ENCODE results near the gene ITGAX.
"Not testable (repeated sequence)": the region's sequence is repeated elsewhere in the genome, so short reads cannot be mapped to it uniquely, and the experiment has no call there.

ITGAX gene

GRCh38 chr16:31410082-31410481, 55.1 kb downstream of the ITGAX start:
- no peaks in the 10 kb centered on the region for H3K27me3 ChIP-seq (replicated peaks; ENCODE audit: control insufficient read depth, insufficient read depth, low read length, poor library complexity, severe bottlenecking)
- no peak overlapping the region for H3K4me3 ChIP-seq (ENCODE audit: insufficient read depth, low read depth, low read length, poor library complexity, severe bottlenecking)
- no peaks in the 10 kb centered on the region for H3K9me3 ChIP-seq (ENCODE audit: control insufficient read depth, low read length)
- H3K4me1 ChIP-seq (ENCODE audit: control insufficient read depth, insufficient read depth, low read length, poor library complexity, severe bottlenecking): no peaks in the 10 kb centered on the region
- no peak for DNase-seq
- H3K36me3 ChIP-seq (ENCODE audit: control insufficient read depth, insufficient read depth, low read length): no peaks in the 10 kb centered on the region
- no peak overlapping the region for H3K27ac ChIP-seq (ENCODE audit: insufficient read depth, low read length, poor library complexity, severe bottlenecking)

- H3K4me3 ChIP-seq (ENCODE audit: insufficient read depth, low read depth, low read length, poor library complexity, severe bottlenecking): no peak overlapping the region
- no peaks in the 10 kb centered on the region for H3K27me3 ChIP-seq (replicated peaks; ENCODE audit: control insufficient read depth, insufficient read depth, low read length, poor library complexity, severe bottlenecking)
- no peaks in the 10 kb centered on the region for H3K9me3 ChIP-seq (ENCODE audit: control insufficient read depth, low read length)
- no peaks in the 10 kb centered on the region for H3K36me3 ChIP-seq (ENCODE audit: control insufficient read depth, insufficient read depth, low read length)
- DNase-seq: no peak
- no peaks in the 10 kb centered on the region for H3K4me1 ChIP-seq (ENCODE audit: control insufficient read depth, insufficient read depth, low read length, poor library complexity, severe bottlenecking)
- H3K27ac ChIP-seq (ENCODE audit: insufficient read depth, low read length, poor library complexity, severe bottlenecking): no peak overlapping the region
These were observed 56.3 kb downstream of the ITGAX start for GRCh38 chr16:31411024-31411844.

GRCh38 chr16:31412750-31413149, 57.8 kb downstream of the ITGAX start:
- DNase-seq: no peak
- Histone ChIP-seq H3K27ac (ENCODE audit: insufficient read depth, low read length, poor library complexity, severe bottlenecking) (no peak overlapping the region), H3K27me3 (replicated peaks; ENCODE audit: control insufficient read depth, insufficient read depth, low read length, poor library complexity, severe bottlenecking) (no peaks in the 10 kb centered on the region), H3K9me3 (ENCODE audit: control insufficient read depth, low read length) (no peaks in the 10 kb centered on the region), H3K4me1 (ENCODE audit: control insufficient read depth, insufficient read depth, low read length, poor library complexity, severe bottlenecking) (no peaks in the 10 kb centered on the region), H3K4me3 (ENCODE audit: insufficient read depth, low read depth, low read length, poor library complexity, severe bottlenecking) (no peak overlapping the region), H3K36me3 (ENCODE audit: control insufficient read depth, insufficient read depth, low read length) (no peaks in the 10 kb centered on the region)

GRCh38 chr16:31413381-31413780, 58.4 kb downstream of the ITGAX start:
- no peaks in the 10 kb centered on the region for H3K36me3 ChIP-seq (ENCODE audit: control insufficient read depth, insufficient read depth, low read length)
- no peak for DNase-seq
- H3K4me3 ChIP-seq (ENCODE audit: insufficient read depth, low read depth, low read length, poor library complexity, severe bottlenecking): no peak overlapping the region
- H3K9me3 ChIP-seq (ENCODE audit: control insufficient read depth, low read length): no peaks in the 10 kb centered on the region
- H3K27me3 ChIP-seq (replicated peaks; ENCODE audit: control insufficient read depth, insufficient read depth, low read length, poor library complexity, severe bottlenecking): no peaks in the 10 kb centered on the region
- no peaks in the 10 kb centered on the region for H3K4me1 ChIP-seq (ENCODE audit: control insufficient read depth, insufficient read depth, low read length, poor library complexity, severe bottlenecking)
- H3K27ac ChIP-seq (ENCODE audit: insufficient read depth, low read length, poor library complexity, severe bottlenecking): no peak overlapping the region

- Histone ChIP-seq H3K36me3 (ENCODE audit: control insufficient read depth, insufficient read depth, low read length) (no peaks in the 10 kb centered on the region), H3K4me3 (ENCODE audit: insufficient read depth, low read depth, low read length, poor library complexity, severe bottlenecking) (no peak overlapping the region), H3K27me3 (replicated peaks; ENCODE audit: control insufficient read depth, insufficient read depth, low read length, poor library complexity, severe bottlenecking) (no peaks in the 10 kb centered on the region), H3K9me3 (ENCODE audit: control insufficient read depth, low read length) (no peaks in the 10 kb centered on the region), H3K4me1 (ENCODE audit: control insufficient read depth, insufficient read depth, low read length, poor library complexity, severe bottlenecking) (no peaks in the 10 kb centered on the region), H3K27ac (ENCODE audit: insufficient read depth, low read length, poor library complexity, severe bottlenecking) (no peak overlapping the region)
- no peak for DNase-seq
These were observed 59.0 kb downstream of the ITGAX start for GRCh38 chr16:31413943-31414342.

- Histone ChIP-seq H3K27me3 (replicated peaks; ENCODE audit: control insufficient read depth, insufficient read depth, low read length, poor library complexity, severe bottlenecking) (no peaks in the 10 kb centered on the region), H3K9me3 (ENCODE audit: control insufficient read depth, low read length) (no peaks in the 10 kb centered on the region), H3K4me1 (ENCODE audit: control insufficient read depth, insufficient read depth, low read length, poor library complexity, severe bottlenecking) (no peaks in the 10 kb centered on the region), H3K27ac (ENCODE audit: insufficient read depth, low read length, poor library complexity, severe bottlenecking) (no peak overlapping the region), H3K4me3 (ENCODE audit: insufficient read depth, low read depth, low read length, poor library complexity, severe bottlenecking) (no peak overlapping the region), H3K36me3 (ENCODE audit: control insufficient read depth, insufficient read depth, low read length) (no peaks in the 10 kb centered on the region)
- no peak for DNase-seq
These were observed 59.7 kb downstream of the ITGAX start for GRCh38 chr16:31414706-31415105.

- no peak for DNase-seq
- H3K27me3 ChIP-seq (replicated peaks; ENCODE audit: control insufficient read depth, insufficient read depth, low read length, poor library complexity, severe bottlenecking): no peaks in the 10 kb centered on the region
- H3K4me3 ChIP-seq (ENCODE audit: insufficient read depth, low read depth, low read length, poor library complexity, severe bottlenecking): no peak overlapping the region
- H3K9me3 ChIP-seq (ENCODE audit: control insufficient read depth, low read length): no peaks in the 10 kb centered on the region
- H3K4me1 ChIP-seq (ENCODE audit: control insufficient read depth, insufficient read depth, low read length, poor library complexity, severe bottlenecking): no peaks in the 10 kb centered on the region
- no peaks in the 10 kb centered on the region for H3K36me3 ChIP-seq (ENCODE audit: control insufficient read depth, insufficient read depth, low read length)
- H3K27ac ChIP-seq (ENCODE audit: insufficient read depth, low read length, poor library complexity, severe bottlenecking): no peak overlapping the region
These were observed 61.4 kb downstream of the ITGAX start for GRCh38 chr16:31416371-31416770.

GRCh38 chr16:31417036-31417435, 62.1 kb downstream of the ITGAX start:
- not testable (repeated sequence) for H3K4me1 ChIP-seq (ENCODE audit: control insufficient read depth, insufficient read depth, low read length, poor library complexity, severe bottlenecking)

GRCh38 chr16:31417916-31418315, 62.9 kb downstream of the ITGAX start:
- H3K4me1 ChIP-seq (ENCODE audit: control insufficient read depth, insufficient read depth, low read length, poor library complexity, severe bottlenecking): no peaks in the 10 kb centered on the region
- H3K36me3 ChIP-seq (ENCODE audit: control insufficient read depth, insufficient read depth, low read length): no peaks in the 10 kb centered on the region
- no peaks in the 10 kb centered on the region for H3K27me3 ChIP-seq (replicated peaks; ENCODE audit: control insufficient read depth, insufficient read depth, low read length, poor library complexity, severe bottlenecking)
- H3K4me3 ChIP-seq (ENCODE audit: insufficient read depth, low read depth, low read length, poor library complexity, severe bottlenecking): no peak overlapping the region
- H3K9me3 ChIP-seq (ENCODE audit: control insufficient read depth, low read length): no peaks in the 10 kb centered on the region
- H3K27ac ChIP-seq (ENCODE audit: insufficient read depth, low read length, poor library complexity, severe bottlenecking): no peak overlapping the region
- DNase-seq: no peak

More at GRCh38 chr16:31417036-31417435, 62.1 kb downstream of the ITGAX start:
- H3K9me3 ChIP-seq (ENCODE audit: control insufficient read depth, low read length); DNase-seq; H3K27ac ChIP-seq (ENCODE audit: insufficient read depth, low read length, poor library complexity, severe bottlenecking); H3K27me3 ChIP-seq (replicated peaks; ENCODE audit: control insufficient read depth, insufficient read depth, low read length, poor library complexity, severe bottlenecking); H3K36me3 ChIP-seq (ENCODE audit: control insufficient read depth, insufficient read depth, low read length); H3K4me3 ChIP-seq (ENCODE audit: insufficient read depth, low read depth, low read length, poor library complexity, severe bottlenecking): not testable (repeated sequence)

GRCh38 chr16:31420037-31420436, 65.1 kb downstream of the ITGAX start:
- DNase-seq: no peak
- Histone ChIP-seq H3K9me3 (ENCODE audit: control insufficient read depth, low read length) (no peaks in the 10 kb centered on the region), H3K4me3 (ENCODE audit: insufficient read depth, low read depth, low read length, poor library complexity, severe bottlenecking) (no peak overlapping the region), H3K27me3 (replicated peaks; ENCODE audit: control insufficient read depth, insufficient read depth, low read length, poor library complexity, severe bottlenecking) (no peaks in the 10 kb centered on the region), H3K36me3 (ENCODE audit: control insufficient read depth, insufficient read depth, low read length) (no peaks in the 10 kb centered on the region), H3K27ac (ENCODE audit: insufficient read depth, low read length, poor library complexity, severe bottlenecking) (no peak overlapping the region), H3K4me1 (ENCODE audit: control insufficient read depth, insufficient read depth, low read length, poor library complexity, severe bottlenecking) (no peaks in the 10 kb centered on the region)

Measured in effector memory CD4-positive, alpha-beta T cell (primary cell).